HCT116 (cell line): ENCODE data around the gene STKLD1. TPM values are rescaled to one million over a fixed set of nuclear protein-coding genes. Genes with fewer than 3 reads are reported as not detected.

Experiments used
- ATAC-seq: fragments of 200-7000 bp; cut with Tn5 transposase; 2 replicates; pipeline ENCODE4 v1.9.1; 2020; ENCODE audit warnings: mild to moderate bottlenecking, moderate library complexity
- BruUV-seq: library from RNA; stranded (reverse); fragments of 400-500 nt; replicated peaks from 2 replicates; lab custom pipeline; 2021; lab: Mats Ljungman, UMichigan
- CTCF ChIA-PET: fragments of 300-600 bp; sonication (Branson Sonifier 250); formaldehyde crosslinking; loops from one replicate; lab custom pipeline; 2021; ENCODE audit warnings: antibody characterized with exemption; lab: Charles Lee
- POLR2A ChIA-PET: fragments of 300-600, 350-600 bp; sonication (Branson Sonifier 250); formaldehyde crosslinking; loops from one replicate; lab custom pipeline; 2021; ENCODE audit warnings: antibody characterized with exemption; lab: Charles Lee
- RAD21 ChIA-PET, 2 experiments: fragments of 300-600 bp; sonication (Branson Sonifier 250); formaldehyde crosslinking; loops; one replicate each; lab custom pipeline; 2023; ENCODE audit warnings: low total read pairs in 2 of 2; ENCODE audit not compliant: uncharacterized antibody in 2 of 2, unreplicated experiment in 2 of 2, low non-redundant PET in 1 of 2; lab: Charles Lee
- DNase-seq: peaks from one replicate; pipeline ENCODE4 v3.0.0-alpha.2; 2010; ENCODE audit warnings: low read depth, low spot score
- H2AFZ ChIP-seq: fragments of 200-600 bp; shearing (Covaris generic), sonication (generic); 2 replicates; pipeline ENCODE4 v1.6.1; 2017; ENCODE audit warnings: low read depth, mixed run types, mixed read lengths, antibody characterized with exemption, low read length; ENCODE audit not compliant: poor library complexity, severe bottlenecking
- H3K27ac ChIP-seq: 2 replicates; pipeline ENCODE4 v1.5.1; 2012; ENCODE audit warnings: low read depth, low read length
- H3K27me3 ChIP-seq: fragments of 200-600 bp; sonication (generic); 2 replicates; pipeline ENCODE4 v1.6.1; 2016; ENCODE audit warnings: mixed run types, low read length, mixed read lengths; ENCODE audit not compliant: insufficient read depth
- H3K36me3 ChIP-seq, 2 experiments: fragments of 200-500 bp in 1 of 2; fragments of 200-600 bp in 1 of 2; sonication (Bioruptor generic) in 1 of 2; sonication (generic) in 1 of 2; 2 replicates each; pipeline versions ENCODE4 v1.5.1 to v1.6.1; 2014 to 2016; ENCODE audit warnings: low read length in 2 of 2, inconsistent platforms in 1 of 2, mixed read lengths in 1 of 2, mixed run types in 1 of 2; ENCODE audit not compliant: insufficient read depth in 2 of 2, control insufficient read depth in 1 of 2
- H3K4me1 ChIP-seq, 2 experiments: fragments of 200-600 bp in 1 of 2; sonication (generic) in 1 of 2; 2 replicates each; pipeline versions ENCODE4 v1.5.1 to v1.6.1; 2012 to 2017; ENCODE audit warnings: low read length in 2 of 2, inconsistent platforms in 1 of 2, mild to moderate bottlenecking in 1 of 2, mixed read lengths in 1 of 2, mixed run types in 1 of 2, moderate library complexity in 1 of 2; ENCODE audit not compliant: insufficient read depth in 2 of 2, control insufficient read depth in 1 of 2
- H3K4me2 ChIP-seq: fragments of 200-600 bp; sonication (generic); 2 replicates; pipeline ENCODE4 v1.6.1; 2017; ENCODE audit warnings: mixed run types, low read length, mixed read lengths
- H3K4me3 ChIP-seq, 2 experiments: fragments of 200-600 bp in 1 of 2; sonication (generic) in 1 of 2; replicated peaks in 1 of 2; 2 replicates each; pipeline ENCODE4 v1.5.1; 2011 to 2016; ENCODE audit warnings: low read length in 2 of 2, control low read depth in 1 of 2, low read depth in 1 of 2, mild to moderate bottlenecking in 1 of 2, mixed read lengths in 1 of 2, mixed run types in 1 of 2
- H3K79me2 ChIP-seq: fragments of 200-600 bp; sonication (generic); 2 replicates; pipeline ENCODE4 v1.6.1; 2017; ENCODE audit warnings: mild to moderate bottlenecking, mixed run types, low read length, moderate library complexity, mixed read lengths; ENCODE audit not compliant: insufficient read depth
- H3K9ac ChIP-seq: fragments of 200-600 bp; sonication (generic); 2 replicates; pipeline ENCODE4 v1.6.1; 2016; ENCODE audit warnings: low read length, mixed read lengths
- H3K9me2 ChIP-seq: fragments of 200-600 bp; sonication (generic), shearing (Covaris generic); 2 replicates; pipeline ENCODE4 v1.6.1; 2017; ENCODE audit warnings: mixed run types, mild to moderate bottlenecking, moderate library complexity; ENCODE audit not compliant: insufficient read depth
- H3K9me3 ChIP-seq, 2 experiments: fragments of 200-500 bp in 1 of 2; fragments of 200-600 bp in 1 of 2; sonication (Bioruptor generic) in 1 of 2; sonication (generic) in 1 of 2; 2 replicates each; pipeline ENCODE4 v1.6.1; 2014 to 2017; ENCODE audit warnings: low read length in 2 of 2, mixed read lengths in 2 of 2, inconsistent platforms in 1 of 2, low read depth in 1 of 2, mild to moderate bottlenecking in 1 of 2, mixed run types in 1 of 2, moderate library complexity in 1 of 2; ENCODE audit not compliant: control insufficient read depth in 1 of 2, insufficient read depth in 1 of 2
- H4K20me1 ChIP-seq: fragments of 200-600 bp; sonication (generic), shearing (Covaris generic); 2 replicates; pipeline ENCODE4 v1.6.1; 2017; ENCODE audit warnings: mixed run types, mild to moderate bottlenecking, moderate library complexity; ENCODE audit not compliant: insufficient read depth
- CBX3 ChIP-seq: IDR thresholded peaks from 2 replicates; pipeline ENCODE4 v1.6.1; 2012; ENCODE audit warnings: low read depth
- EGR1 ChIP-seq: IDR thresholded peaks from 2 replicates; pipeline ENCODE4 v1.6.1; 2012; ENCODE audit warnings: low read depth
- ELF1 ChIP-seq: IDR thresholded peaks from 2 replicates; pipeline ENCODE4 v1.6.1; 2012; ENCODE audit warnings: low read depth, borderline replicate concordance
- EZH2 ChIP-seq: fragments of 200-600 bp; sonication (generic); IDR thresholded peaks from 2 replicates; pipeline ENCODE4 v1.6.1; 2017; ENCODE audit warnings: antibody characterized with exemption, mixed run types
- FOSL1 ChIP-seq: IDR thresholded peaks from 2 replicates; pipeline ENCODE4 v1.6.1; 2012; ENCODE audit warnings: low read depth
- POLR2A ChIP-seq: IDR thresholded peaks from 2 replicates; pipeline ENCODE4 v1.7.0; 2011; ENCODE audit warnings: borderline replicate concordance; ENCODE audit not compliant: insufficient read depth, insufficient read length; ENCODE audit errors: extremely low read depth
- RAD21 ChIP-seq: IDR thresholded peaks from 2 replicates; pipeline ENCODE4 v1.6.1; 2012; ENCODE audit warnings: low read depth, mild to moderate bottlenecking
- SIN3A ChIP-seq: IDR thresholded peaks from 2 replicates; pipeline ENCODE4 v1.6.1; 2012; ENCODE audit warnings: low read depth
- SP1 ChIP-seq: IDR thresholded peaks from 2 replicates; pipeline ENCODE4 v1.6.1; 2012; ENCODE audit warnings: low read depth
- TCF7L2 ChIP-seq: IDR thresholded peaks from 2 replicates; pipeline ENCODE4 v1.7.0; 2011; ENCODE audit warnings: borderline replicate concordance, inconsistent platforms; ENCODE audit not compliant: insufficient read depth, insufficient read length; ENCODE audit errors: extremely low read depth
- YY1 ChIP-seq: IDR thresholded peaks from 2 replicates; pipeline ENCODE4 v1.6.1; 2011; ENCODE audit warnings: low read length, low read depth, moderate library complexity, mild to moderate bottlenecking; ENCODE audit not compliant: insufficient replicate concordance; ENCODE audit errors: extremely low read depth
- ZFX ChIP-seq: fragments of 450-650 bp; IDR thresholded peaks from 2 replicates; pipeline ENCODE4 v1.6.1; 2017
- ZNF274 ChIP-seq: fragments of 200-500 bp; sonication (Bioruptor generic); IDR thresholded peaks from 2 replicates; pipeline ENCODE4 v1.6.1; 2014; ENCODE audit warnings: mild to moderate bottlenecking, low read depth, low read length, inconsistent platforms
- intact Hi-C: fragments of 100-400 bp; cut with micrococcal nuclease; formaldehyde crosslinking; loops from 2 replicates; pipeline ENCODE4 v1.10.0; 2022
- total RNA-seq: library from RNA; stranded (reverse); gene quantifications from one replicate; pipeline ENCODE4 v1.2.1, GENCODE V29; 2021; ENCODE audit not compliant: unreplicated experiment
- TF ChIP-seq, protein P1 (sequence below): IDR thresholded peaks from 2 replicates; pipeline ENCODE4 v1.6.1; 2012
- TF ChIP-seq, protein P2 (sequence below): IDR thresholded peaks from 2 replicates; pipeline ENCODE4 v1.6.1; 2011; ENCODE audit warnings: mild to moderate bottlenecking, low read length, moderate library complexity; ENCODE audit not compliant: insufficient replicate concordance; ENCODE audit errors: extremely low read depth

Gene STKLD1
- total RNA-seq, 1 experiment from 2014 or later: 0.37 TPM

DNA sequence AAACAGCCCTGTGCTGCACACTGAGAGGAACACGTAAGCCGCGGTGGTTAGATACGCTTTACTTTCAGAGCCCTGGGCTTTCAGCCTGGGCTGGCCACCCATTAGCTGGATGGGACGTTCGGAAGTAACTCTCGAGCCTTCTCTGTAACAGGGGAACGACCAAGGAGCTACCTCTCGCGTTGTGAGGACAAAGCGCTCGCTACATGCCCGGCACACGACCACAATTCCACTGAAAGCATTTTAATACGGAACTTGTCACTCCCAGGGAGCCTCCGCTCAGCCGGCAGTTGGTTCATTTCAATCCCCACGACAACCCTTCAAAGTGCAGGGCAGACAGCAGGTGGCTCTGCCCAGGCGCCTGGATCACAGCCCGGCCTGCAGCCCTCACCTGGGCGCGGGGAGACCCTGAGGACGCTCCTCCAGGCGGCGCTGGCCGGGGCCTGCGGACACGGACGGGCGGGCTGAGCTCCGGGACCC, 20.2 kb upstream of the STKLD1 start:
- ATAC-seq: peak; percentile 43
- peak overlapping the region; percentile 61 for H3K27ac ChIP-seq
- no peaks in the 10 kb centered on the region for H3K27me3 ChIP-seq
- no peaks in the 10 kb centered on the region for H3K9me3 ChIP-seq
- peaks cover 21 to 34% of the 10 kb centered on the region in 2 experiments for H3K36me3 ChIP-seq
- peaks cover 7 to 24% of the 10 kb centered on the region in 2 experiments; a peak in 3 of 4 replicates for H3K4me1 ChIP-seq
- RAD21 ChIA-PET: interaction anchor here in 1 of 2 experiments (0.8 kb wide), 1 partner anchor 166 kb away, joined by 6 read pairs; no protein-coding TSS in a partner anchor
- H3K9me2 ChIP-seq: no peaks in the 10 kb centered on the region
- intact Hi-C loops: loop anchor here (5.0 to 10.0 kb wide), 2 partner anchors 131 to 639 kb away; partner anchors contain the start of gene VAV2
- TF ChIP-seq ZFX (peak; percentile 47; the same call in 1 of the 2 replicates), YY1 (no peak)
- DNase-seq: no peak
- peaks cover 52% of the 10 kb centered on the region for H3K79me2 ChIP-seq
- BruUV-seq: TSS peak; percentile 52
- H3K9ac ChIP-seq: peak overlapping the region; percentile 84
- POLR2A ChIA-PET: interaction anchor here (1.3 to 2.0 kb wide), 5 partner anchors 8 to 19 kb away, joined by 4 to 15 read pairs (median 7); partner anchors contain the start of genes MED22 and RPL7A
- CTCF ChIA-PET: interaction anchor here (1.1 to 1.5 kb wide), 2 partner anchors 131 to 170 kb away, joined by 4 read pairs; no protein-coding TSS in a partner anchor
- H3K4me3 ChIP-seq: peak overlapping the region; percentile 87 to 96
- H3K4me2 ChIP-seq: peak overlapping the region; percentile 84
- H2AFZ ChIP-seq: no peak overlapping the region
- H4K20me1 ChIP-seq: peaks cover 10% of the 10 kb centered on the region; the same call in 1 of the 2 replicates

DNA sequence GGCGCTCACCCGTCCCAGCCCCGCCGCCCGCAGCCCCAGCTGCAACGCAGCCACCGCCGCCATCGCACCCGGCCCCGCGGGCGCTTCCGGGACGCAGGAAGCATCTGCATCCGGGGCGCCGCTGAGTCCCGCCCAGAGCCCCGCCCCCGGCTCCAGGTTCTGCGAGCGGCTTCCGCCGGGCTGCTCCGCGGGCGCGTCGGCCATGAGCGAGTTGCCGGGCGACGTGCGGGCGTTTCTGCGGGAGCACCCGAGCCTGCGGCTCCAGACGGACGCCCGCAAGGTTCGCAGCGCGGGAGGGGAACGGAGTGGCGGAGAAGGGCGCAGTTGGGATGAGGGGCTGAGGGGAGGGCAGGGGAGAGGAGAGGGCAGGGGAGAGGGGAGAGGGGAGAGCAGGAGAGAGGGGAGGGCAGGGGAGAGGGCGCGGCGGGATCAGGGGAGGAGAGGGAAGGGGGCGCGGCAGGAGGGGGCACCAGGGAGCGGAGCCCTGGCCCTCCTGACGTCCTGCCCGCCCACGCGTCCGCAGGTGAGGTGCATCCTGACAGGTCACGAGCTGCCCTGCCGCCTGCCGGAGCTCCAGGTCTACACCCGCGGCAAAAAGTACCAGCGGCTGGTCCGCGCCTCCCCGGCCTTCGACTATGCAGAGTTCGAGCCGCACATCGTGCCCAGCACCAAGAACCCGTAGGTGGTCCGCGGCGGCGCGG, 19.6 kb upstream of the STKLD1 start, which contains the start of the genes SURF1 and SURF2:
TSS of gene SURF1 (minus strand) at position 97 of the 701 bp plus-strand sequence. CDS start at position 63, 34 bp downstream.
TSS of gene SURF2 (plus strand) at position 160 of the 701 bp plus-strand sequence. CDS start at position 203, 43 bp downstream.
- Histone ChIP-seq H3K9me3 (no peaks in the 10 kb centered on the region), H3K27ac (peak within 1 kb of the TSS; percentile 61), H4K20me1 (peaks cover 9% of the 10 kb centered on the region; the same call in 1 of the 2 replicates), H3K4me1 (peaks cover 7 to 24% of the 10 kb centered on the region in 2 experiments; a peak in 3 of 4 replicates), H3K36me3 (peaks cover 24 to 28% of the 10 kb centered on the region in 2 experiments), H3K79me2 (peaks cover 52% of the 10 kb centered on the region), H2AFZ (no peak within 1 kb of the TSS), H3K4me3 (peak within 1 kb of the TSS; percentile 87 to 96), H3K4me2 (peak within 1 kb of the TSS; percentile 93), H3K27me3 (no peaks in the 10 kb centered on the region), H3K9me2 (no peaks in the 10 kb centered on the region), H3K9ac (peak within 1 kb of the TSS; percentile 84)
- ChIA-PET RAD21 (interaction anchor here in 1 of 2 experiments (0.8 kb wide), 1 partner anchor 167 kb away, joined by 6 read pairs; no protein-coding TSS in a partner anchor), POLR2A (interaction anchor here (1.3 to 2.0 kb wide), 5 partner anchors 9 to 18 kb away, joined by 4 to 15 read pairs (median 7); partner anchors contain the start of genes MED22 and RPL7A), CTCF (interaction anchor here (1.0 to 1.5 kb wide), 2 partner anchors 48 to 130 kb away, joined by 3 to 4 read pairs; no protein-coding TSS in a partner anchor)
- ATAC-seq: peak; percentile 78
- intact Hi-C loops: loop anchor here (5.0 to 10.0 kb wide), 2 partner anchors 131 to 638 kb away; partner anchors contain the start of gene VAV2
- DNase-seq: no peak
- BruUV-seq: no TSS peak
- TF ChIP-seq, protein P1, sequence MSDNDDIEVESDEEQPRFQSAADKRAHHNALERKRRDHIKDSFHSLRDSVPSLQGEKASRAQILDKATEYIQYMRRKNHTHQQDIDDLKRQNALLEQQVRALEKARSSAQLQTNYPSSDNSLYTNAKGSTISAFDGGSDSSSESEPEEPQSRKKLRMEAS: no peak
- no peak for TF ChIP-seq ELF1
- no peak for TF ChIP-seq FOSL1
- no peak for TF ChIP-seq CBX3
- no peak for TF ChIP-seq EGR1
- TF ChIP-seq, protein P2, sequence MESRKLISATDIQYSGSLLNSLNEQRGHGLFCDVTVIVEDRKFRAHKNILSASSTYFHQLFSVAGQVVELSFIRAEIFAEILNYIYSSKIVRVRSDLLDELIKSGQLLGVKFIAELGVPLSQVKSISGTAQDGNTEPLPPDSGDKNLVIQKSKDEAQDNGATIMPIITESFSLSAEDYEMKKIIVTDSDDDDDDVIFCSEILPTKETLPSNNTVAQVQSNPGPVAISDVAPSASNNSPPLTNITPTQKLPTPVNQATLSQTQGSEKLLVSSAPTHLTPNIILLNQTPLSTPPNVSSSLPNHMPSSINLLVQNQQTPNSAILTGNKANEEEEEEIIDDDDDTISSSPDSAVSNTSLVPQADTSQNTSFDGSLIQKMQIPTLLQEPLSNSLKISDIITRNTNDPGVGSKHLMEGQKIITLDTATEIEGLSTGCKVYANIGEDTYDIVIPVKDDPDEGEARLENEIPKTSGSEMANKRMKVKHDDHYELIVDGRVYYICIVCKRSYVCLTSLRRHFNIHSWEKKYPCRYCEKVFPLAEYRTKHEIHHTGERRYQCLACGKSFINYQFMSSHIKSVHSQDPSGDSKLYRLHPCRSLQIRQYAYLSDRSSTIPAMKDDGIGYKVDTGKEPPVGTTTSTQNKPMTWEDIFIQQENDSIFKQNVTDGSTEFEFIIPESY: no peak
- no peak for TF ChIP-seq SP1
- peak; percentile 93 for TF ChIP-seq YY1
- TF ChIP-seq RAD21: no peak
- no peak for TF ChIP-seq EZH2
- 0 out of 2 replicates have a peak, but pooled peaks have one; percentile 26 for TF ChIP-seq ZFX
- no peak for TF ChIP-seq SIN3A
- TF ChIP-seq TCF7L2: no peak
- no peak for TF ChIP-seq ZNF274
- peak; percentile 94 for TF ChIP-seq POLR2A
